OCI-LY7 (cell line): ENCODE data around the gene SLC37A1. TPM values are rescaled to one million over a fixed set of nuclear protein-coding genes. Genes with fewer than 3 reads are reported as not detected.

Experiments used
- BruUV-seq: library from RNA; stranded (reverse); fragments of 400-500 nt; replicated peaks from 2 replicates; lab custom pipeline; 2021; lab: Mats Ljungman, UMichigan
- CTCF ChIA-PET: fragments of 300-600 bp; sonication (Branson Sonifier 250); formaldehyde crosslinking; loops from one replicate; lab custom pipeline; 2022; ENCODE audit warnings: antibody characterized with exemption; ENCODE audit not compliant: unreplicated experiment; lab: Charles Lee
- POLR2A ChIA-PET: fragments of 300-600 bp; sonication (Branson Sonifier 250); formaldehyde crosslinking; loops from one replicate; lab custom pipeline; 2022; ENCODE audit warnings: antibody characterized with exemption; lab: Charles Lee
- DNase-seq: peaks from one replicate; pipeline ENCODE4 v3.0.0-alpha.2; 2015; ENCODE audit warnings: low spot score
- H2AFZ ChIP-seq: fragments of 200-600 bp; sonication (generic), shearing (Covaris generic); 2 replicates; pipeline ENCODE4 v1.6.1; 2014; ENCODE audit warnings: mild to moderate bottlenecking, antibody characterized with exemption, low read length, moderate library complexity
- H3K27ac ChIP-seq: fragments of 200-600 bp; sonication (generic); 2 replicates; pipeline ENCODE4 v1.5.1; 2014; ENCODE audit warnings: mixed run types, low read depth, mild to moderate bottlenecking, moderate library complexity, low read length, inconsistent platforms; ENCODE audit not compliant: poor library complexity, severe bottlenecking
- H3K36me3 ChIP-seq: fragments of 200-600 bp; sonication (generic); 2 replicates; pipeline ENCODE4 v1.6.1; 2014; ENCODE audit warnings: mild to moderate bottlenecking, antibody characterized with exemption, low read length, moderate library complexity, mixed read lengths; ENCODE audit not compliant: insufficient read depth
- H3K4me1 ChIP-seq: fragments of 200-600 bp; sonication (generic); 2 replicates; pipeline ENCODE4 v1.5.1; 2014; ENCODE audit warnings: mild to moderate bottlenecking, low read length; ENCODE audit not compliant: insufficient read depth, poor library complexity, severe bottlenecking
- H3K4me2 ChIP-seq: fragments of 200-600 bp; sonication (generic); 2 replicates; pipeline ENCODE4 v1.6.1; 2014; ENCODE audit warnings: mild to moderate bottlenecking, low read length
- H3K4me3 ChIP-seq: fragments of 200-600 bp; sonication (generic); 2 replicates; pipeline ENCODE4 v1.5.1; 2014; ENCODE audit warnings: mild to moderate bottlenecking, low read depth, low read length; ENCODE audit not compliant: poor library complexity, severe bottlenecking
- H3K79me2 ChIP-seq: fragments of 200-600 bp; sonication (generic); 2 replicates; pipeline ENCODE4 v1.6.1; 2016; ENCODE audit warnings: low read depth, mild to moderate bottlenecking, low read length, moderate library complexity, mixed read lengths; ENCODE audit not compliant: insufficient read depth
- H3K9me2 ChIP-seq: fragments of 200-600 bp; sonication (generic); 2 replicates; pipeline ENCODE4 v1.6.1; 2016; ENCODE audit warnings: mild to moderate bottlenecking, low read length, mixed read lengths; ENCODE audit not compliant: insufficient read depth
- H3K9me3 ChIP-seq: fragments of 200-600 bp; sonication (generic); 2 replicates; pipeline ENCODE4 v1.6.1; 2014; ENCODE audit warnings: mild to moderate bottlenecking, mixed run types, low read length, mixed read lengths
- H4K20me1 ChIP-seq: fragments of 200-600 bp; sonication (generic); 2 replicates; pipeline ENCODE4 v1.6.1; 2014; ENCODE audit warnings: mild to moderate bottlenecking, antibody characterized with exemption, low read length, moderate library complexity, mixed read lengths; ENCODE audit not compliant: insufficient read depth
- EZH2phosphoT487 ChIP-seq: fragments of 200-600 bp; sonication (generic); IDR thresholded peaks from 2 replicates; pipeline ENCODE4 v1.6.1; 2018; ENCODE audit warnings: low read depth, borderline replicate concordance, mild to moderate bottlenecking, mixed run types, antibody characterized with exemption, low read length, moderate library complexity, mixed read lengths
- intact Hi-C: fragments of 100-400 bp; cut with micrococcal nuclease; formaldehyde crosslinking; loops from one replicate; pipeline ENCODE4 v1.10.0; 2022; ENCODE audit not compliant: unreplicated experiment
- total RNA-seq, 2 experiments: library from RNA; depleted of rRNA in 1 of 2; stranded (reverse); fragments of >200 nt in 1 of 2; shearing (Covaris generic) in 1 of 2; gene quantifications; 2 replicates each; pipeline ENCODE4 v1.2.3, GENCODE V29; 2014 to 2022
- TF ChIP-seq, protein P1 (sequence below): fragments of 200-600 bp; sonication (generic); conservative IDR thresholded peaks from 2 replicates; pipeline ENCODE4 v1.5.1; 2014; ENCODE audit warnings: mild to moderate bottlenecking, antibody characterized with exemption, low read length, moderate library complexity, mixed read lengths

Gene SLC37A1
- total RNA-seq, 2 experiments from 2014 or later: 22.5 to 27.6 TPM

DNA sequence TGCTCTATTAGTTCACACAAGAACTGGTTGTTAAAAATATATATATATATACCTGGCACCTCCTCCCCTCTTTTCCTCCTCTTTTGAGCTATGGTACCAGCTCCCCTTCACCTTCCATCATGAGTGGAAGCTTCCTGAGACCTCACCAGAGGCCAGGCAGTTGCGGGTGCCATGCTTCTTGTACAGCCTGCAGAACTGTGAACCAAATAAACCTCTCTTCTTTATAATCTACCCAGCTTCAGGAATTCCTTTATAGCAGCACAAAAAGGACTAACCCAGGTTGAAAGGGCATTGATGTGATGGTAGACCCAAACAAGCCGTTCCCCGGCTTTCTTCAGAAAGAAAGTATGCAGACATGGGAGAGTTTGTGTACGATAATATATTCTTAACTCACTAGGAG, 32.5 kb upstream of the SLC37A1 start:
- POLR2A ChIA-PET: no interaction called here
- Histone ChIP-seq H3K36me3 (no peaks in the 10 kb centered on the region), H3K4me3 (no peak overlapping the region), H3K79me2 (no peaks in the 10 kb centered on the region), H2AFZ (no peak overlapping the region), H3K9me2 (no peaks in the 10 kb centered on the region), H3K27ac (no peak overlapping the region), H3K4me2 (no peak overlapping the region), H3K9me3 (no peaks in the 10 kb centered on the region), H3K4me1 (no peaks in the 10 kb centered on the region), H4K20me1 (no peaks in the 10 kb centered on the region)
- TF ChIP-seq, protein P1, sequence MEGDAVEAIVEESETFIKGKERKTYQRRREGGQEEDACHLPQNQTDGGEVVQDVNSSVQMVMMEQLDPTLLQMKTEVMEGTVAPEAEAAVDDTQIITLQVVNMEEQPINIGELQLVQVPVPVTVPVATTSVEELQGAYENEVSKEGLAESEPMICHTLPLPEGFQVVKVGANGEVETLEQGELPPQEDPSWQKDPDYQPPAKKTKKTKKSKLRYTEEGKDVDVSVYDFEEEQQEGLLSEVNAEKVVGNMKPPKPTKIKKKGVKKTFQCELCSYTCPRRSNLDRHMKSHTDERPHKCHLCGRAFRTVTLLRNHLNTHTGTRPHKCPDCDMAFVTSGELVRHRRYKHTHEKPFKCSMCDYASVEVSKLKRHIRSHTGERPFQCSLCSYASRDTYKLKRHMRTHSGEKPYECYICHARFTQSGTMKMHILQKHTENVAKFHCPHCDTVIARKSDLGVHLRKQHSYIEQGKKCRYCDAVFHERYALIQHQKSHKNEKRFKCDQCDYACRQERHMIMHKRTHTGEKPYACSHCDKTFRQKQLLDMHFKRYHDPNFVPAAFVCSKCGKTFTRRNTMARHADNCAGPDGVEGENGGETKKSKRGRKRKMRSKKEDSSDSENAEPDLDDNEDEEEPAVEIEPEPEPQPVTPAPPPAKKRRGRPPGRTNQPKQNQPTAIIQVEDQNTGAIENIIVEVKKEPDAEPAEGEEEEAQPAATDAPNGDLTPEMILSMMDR: no peak
- no peak for TF ChIP-seq EZH2phosphoT487
- BruUV-seq: no TSS peak
- DNase-seq: no peak
- CTCF ChIA-PET: no interaction called here
- intact Hi-C loops: no loop called here

DNA sequence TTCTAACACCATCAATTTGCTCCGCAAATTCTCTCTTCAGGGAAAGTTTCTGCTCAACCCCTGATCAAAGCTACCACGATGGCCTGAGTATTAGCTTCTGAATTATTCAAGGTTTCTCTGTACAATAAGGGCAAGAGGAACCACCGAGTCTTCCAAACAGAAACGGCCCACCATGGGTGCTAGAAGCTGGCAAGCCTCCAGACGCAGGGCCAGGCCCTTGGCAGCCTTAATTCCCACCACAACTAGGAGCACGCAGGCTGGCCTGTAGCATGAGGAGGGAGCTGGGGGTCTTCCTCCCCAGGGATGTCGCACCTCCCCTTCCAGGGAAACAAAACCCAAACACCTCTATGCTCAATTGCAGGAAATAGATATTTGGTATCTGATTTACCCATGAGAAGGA, 28.7 kb upstream of the SLC37A1 start:
- no TSS peak for BruUV-seq
- H3K4me1 ChIP-seq: peaks cover 6% of the 10 kb centered on the region
- no peaks in the 10 kb centered on the region for H3K79me2 ChIP-seq
- ChIA-PET POLR2A (interaction anchor here (0.7 to 0.9 kb wide), 2 partner anchors 21 to 51 kb away, joined by 3 read pairs; no protein-coding TSS in a partner anchor), CTCF (no interaction called here)
- TF ChIP-seq, protein P1: no peak
- TF ChIP-seq EZH2phosphoT487: no peak
- no peak overlapping the region for H3K4me3 ChIP-seq
- H3K27ac ChIP-seq: no peak overlapping the region
- H3K4me2 ChIP-seq: no peak overlapping the region
- H2AFZ ChIP-seq: no peak overlapping the region
- H3K36me3 ChIP-seq: no peaks in the 10 kb centered on the region; the same call in 1 of the 2 replicates
- H4K20me1 ChIP-seq: no peaks in the 10 kb centered on the region
- intact Hi-C loops: no loop called here
- DNase-seq: no peak
- no peaks in the 10 kb centered on the region for H3K9me2 ChIP-seq
- H3K9me3 ChIP-seq: no peaks in the 10 kb centered on the region

DNA sequence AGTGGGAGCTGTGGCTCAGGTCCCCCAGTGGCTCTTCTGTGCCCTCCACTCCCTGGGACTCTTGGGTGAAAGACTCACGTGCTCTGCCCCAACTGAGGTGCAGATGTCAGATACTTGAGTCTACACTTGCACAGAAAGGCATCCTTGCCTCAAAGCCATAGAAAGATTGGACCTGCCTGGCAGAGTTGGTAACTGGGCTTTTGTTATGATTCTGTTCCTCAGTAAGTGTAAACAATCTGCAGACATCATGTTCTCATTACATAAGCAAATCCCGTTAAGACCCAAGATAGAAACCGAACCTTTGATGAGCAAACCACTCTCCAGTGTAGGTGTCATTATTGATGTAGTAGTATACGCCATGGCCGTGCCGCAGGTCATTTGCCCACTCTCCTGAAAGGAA, 27.6 kb upstream of the SLC37A1 start:
- Histone ChIP-seq H3K4me2 (no peak overlapping the region), H3K9me3 (no peaks in the 10 kb centered on the region), H3K36me3 (no peaks in the 10 kb centered on the region; the same call in 1 of the 2 replicates), H3K4me3 (no peak overlapping the region), H3K27ac (no peak overlapping the region), H3K4me1 (peaks cover 11% of the 10 kb centered on the region), H2AFZ (no peak overlapping the region), H3K79me2 (no peaks in the 10 kb centered on the region), H3K9me2 (no peaks in the 10 kb centered on the region), H4K20me1 (no peaks in the 10 kb centered on the region)
- TF ChIP-seq EZH2phosphoT487: no peak
- TF ChIP-seq, protein P1: no peak
- intact Hi-C loops: no loop called here
- DNase-seq: no peak
- BruUV-seq: no TSS peak
- ChIA-PET POLR2A (no interaction called here), CTCF (no interaction called here)
